GM12873 (cell line): Measurements from ENCODE around the gene TMPRSS5.

Source experiments
- CTCF ChIP-seq: IDR thresholded peaks from 2 replicates; pipeline ENCODE4 v1.5.1; 2012; ENCODE audit warnings: low read depth, mild to moderate bottlenecking, moderate library complexity, low read length, control low read depth; ENCODE audit not compliant: insufficient read depth; ENCODE audit errors: missing control alignments

TMPRSS5 gene

GRCh38 chr11:113637636-113638035 lies 68.5 kb downstream of the TMPRSS5 start:
- TF ChIP-seq CTCF = no peak
